ENCODE measurements around the gene SLC10A2.

DNA sequence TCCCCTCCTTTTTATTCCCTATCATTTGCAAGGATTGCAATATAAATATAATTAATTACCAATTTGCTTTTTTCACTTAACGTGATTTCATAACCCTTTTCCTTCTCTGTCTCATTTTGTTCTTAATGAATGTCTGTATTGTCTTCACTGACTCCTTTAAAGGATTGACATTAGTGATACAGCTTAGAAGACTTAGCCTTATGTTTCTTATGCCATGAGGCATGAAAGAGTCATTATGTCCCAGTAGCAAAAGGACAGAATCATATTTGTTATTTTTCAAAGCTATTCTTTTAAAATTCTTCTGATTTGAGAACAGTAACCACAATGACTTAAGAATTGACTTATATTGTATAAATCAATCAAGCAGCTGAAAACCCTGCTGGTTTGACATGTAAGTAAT is 26.2 kb downstream of the SLC10A2 start:
- TF ChIP-seq CTCF (conservative IDR thresholded peaks at IDR 0.05; ENCODE audit: low read depth, low read length) (no peak), RCOR1 (IDR thresholded peaks at IDR 0.05; ENCODE audit: insufficient replicate concordance, low read length) (no peak), MAZ (IDR thresholded peaks at IDR 0.05; ENCODE audit: borderline replicate concordance, low read depth, low read length) (no peak)
- TF ChIP-seq, protein P1, sequence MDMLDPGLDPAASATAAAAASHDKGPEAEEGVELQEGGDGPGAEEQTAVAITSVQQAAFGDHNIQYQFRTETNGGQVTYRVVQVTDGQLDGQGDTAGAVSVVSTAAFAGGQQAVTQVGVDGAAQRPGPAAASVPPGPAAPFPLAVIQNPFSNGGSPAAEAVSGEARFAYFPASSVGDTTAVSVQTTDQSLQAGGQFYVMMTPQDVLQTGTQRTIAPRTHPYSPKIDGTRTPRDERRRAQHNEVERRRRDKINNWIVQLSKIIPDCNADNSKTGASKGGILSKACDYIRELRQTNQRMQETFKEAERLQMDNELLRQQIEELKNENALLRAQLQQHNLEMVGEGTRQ (IDR thresholded peaks at IDR 0.05; ENCODE audit: low read depth, low read length), result no peak

All from IMR-90 (cell line).